ENCODE data around the gene CNGB1. TPM values are rescaled to one million over a fixed set of nuclear protein-coding genes. Genes with fewer than 3 reads are reported as not detected.
"Not testable (repeated sequence)": the region's sequence is repeated elsewhere in the genome, so short reads cannot be mapped to it uniquely, and the experiment has no call there.

The CNGB1 gene
- total RNA-seq, 1 donor from 2014 or later: not detected

GRCh38 chr16:57947261-57947660 is 23.7 kb downstream of the CNGB1 start:
- H3K4me3 Mint-ChIP-seq (ENCODE audit: low read depth): no peak overlapping the region
- no peak for TF ChIP-seq CTCF (IDR thresholded peaks at IDR 0.05; ENCODE audit: unreplicated experiment)
- H3K27me3 Mint-ChIP-seq: peaks cover 3% of the 10 kb centered on the region
- no peaks in the 10 kb centered on the region for H3K9me3 Mint-ChIP-seq (ENCODE audit: low read depth)
- H3K36me3 Mint-ChIP-seq (ENCODE audit: insufficient read depth): no peaks in the 10 kb centered on the region
- no peak for DNase-seq (ENCODE audit: low spot score, unreplicated experiment)
- H3K4me1 Mint-ChIP-seq (ENCODE audit: low read depth): no peaks in the 10 kb centered on the region
- no peak overlapping the region for H3K27ac Mint-ChIP-seq

GRCh38 chr16:57946181-57946801 is 24.6 kb downstream of the CNGB1 start:
- no peak overlapping the region for H3K27ac Mint-ChIP-seq
- H3K4me3 Mint-ChIP-seq (ENCODE audit: low read depth): no peak overlapping the region
- DNase-seq (ENCODE audit: low spot score, unreplicated experiment): no peak
- no peaks in the 10 kb centered on the region for H3K36me3 Mint-ChIP-seq (ENCODE audit: insufficient read depth)
- H3K9me3 Mint-ChIP-seq (ENCODE audit: low read depth): no peaks in the 10 kb centered on the region
- H3K4me1 Mint-ChIP-seq (ENCODE audit: low read depth): no peaks in the 10 kb centered on the region
- TF ChIP-seq CTCF (IDR thresholded peaks at IDR 0.05; ENCODE audit: unreplicated experiment): no peak
- H3K27me3 Mint-ChIP-seq: peaks cover 5% of the 10 kb centered on the region

- Mint-ChIP-seq H3K27me3 (peaks cover 5% of the 10 kb centered on the region), H3K36me3 (ENCODE audit: insufficient read depth) (no peaks in the 10 kb centered on the region), H3K9me3 (ENCODE audit: low read depth) (no peaks in the 10 kb centered on the region), H3K4me1 (ENCODE audit: low read depth) (no peaks in the 10 kb centered on the region), H3K27ac (no peak overlapping the region), H3K4me3 (ENCODE audit: low read depth) (no peak overlapping the region)
- DNase-seq (ENCODE audit: low spot score, unreplicated experiment): no peak
- TF ChIP-seq CTCF (IDR thresholded peaks at IDR 0.05; ENCODE audit: unreplicated experiment): peak; percentile 9
These were observed 25.2 kb downstream of the CNGB1 start for GRCh38 chr16:57945740-57946138.

GRCh38 chr16:57944970-57945739 is 25.8 kb downstream of the CNGB1 start:
- H3K27me3 Mint-ChIP-seq: peaks cover 5% of the 10 kb centered on the region
- no peak for TF ChIP-seq CTCF (IDR thresholded peaks at IDR 0.05; ENCODE audit: unreplicated experiment)
- H3K4me1 Mint-ChIP-seq (ENCODE audit: low read depth): no peaks in the 10 kb centered on the region
- H3K4me3 Mint-ChIP-seq (ENCODE audit: low read depth): no peak overlapping the region
- H3K9me3 Mint-ChIP-seq (ENCODE audit: low read depth): no peaks in the 10 kb centered on the region
- DNase-seq (ENCODE audit: low spot score, unreplicated experiment): no peak
- no peaks in the 10 kb centered on the region for H3K36me3 Mint-ChIP-seq (ENCODE audit: insufficient read depth)
- no peak overlapping the region for H3K27ac Mint-ChIP-seq

GRCh38 chr16:57943381-57943780 is 27.5 kb downstream of the CNGB1 start:
- H3K4me3 Mint-ChIP-seq (ENCODE audit: low read depth); H3K9me3 Mint-ChIP-seq (ENCODE audit: low read depth); DNase-seq (ENCODE audit: low spot score, unreplicated experiment); H3K27me3 Mint-ChIP-seq; H3K4me1 Mint-ChIP-seq (ENCODE audit: low read depth); H3K36me3 Mint-ChIP-seq (ENCODE audit: insufficient read depth); H3K27ac Mint-ChIP-seq: not testable (repeated sequence)

GRCh38 chr16:57941901-57942300 is 29.0 kb downstream of the CNGB1 start:
- not testable (repeated sequence) for H3K4me1 Mint-ChIP-seq (ENCODE audit: low read depth); H3K36me3 Mint-ChIP-seq (ENCODE audit: insufficient read depth); H3K4me3 Mint-ChIP-seq (ENCODE audit: low read depth); DNase-seq (ENCODE audit: low spot score, unreplicated experiment); H3K9me3 Mint-ChIP-seq (ENCODE audit: low read depth); H3K27ac Mint-ChIP-seq; H3K27me3 Mint-ChIP-seq
